Glutamatergic neuron (in vitro differentiated cells): Measurements from ENCODE around the gene LELP1. TPM values are rescaled to one million over a fixed set of nuclear protein-coding genes. Genes with fewer than 3 reads are reported as not detected.

Experiments used
- DNase-seq: peaks from one replicate; pipeline ENCODE4 v3.0.0; 2022
- H3K27ac Mint-ChIP-seq: one replicate; pipeline ENCODE4 v1.8.0; 2020; ENCODE audit warnings: mild to moderate bottlenecking, mixed read lengths, inconsistent platforms; ENCODE audit not compliant: unreplicated experiment
- H3K27me3 Mint-ChIP-seq: one replicate; pipeline ENCODE4 v1.8.0; 2020; ENCODE audit warnings: mild to moderate bottlenecking, moderate library complexity, mixed read lengths, inconsistent platforms; ENCODE audit not compliant: unreplicated experiment
- H3K36me3 Mint-ChIP-seq: one replicate; pipeline ENCODE4 v1.8.0; 2020; ENCODE audit warnings: mild to moderate bottlenecking, mixed read lengths, inconsistent platforms; ENCODE audit not compliant: unreplicated experiment
- H3K4me1 Mint-ChIP-seq: one replicate; pipeline ENCODE4 v1.8.0; 2020; ENCODE audit warnings: mild to moderate bottlenecking, low read depth, mixed read lengths, inconsistent platforms; ENCODE audit not compliant: unreplicated experiment
- H3K4me3 Mint-ChIP-seq: one replicate; pipeline ENCODE4 v1.8.0; 2020; ENCODE audit warnings: mild to moderate bottlenecking, mixed read lengths, inconsistent platforms; ENCODE audit not compliant: unreplicated experiment
- H3K9me3 Mint-ChIP-seq: one replicate; pipeline ENCODE4 v1.8.0; 2020; ENCODE audit warnings: mild to moderate bottlenecking, moderate library complexity, mixed read lengths, inconsistent platforms; ENCODE audit not compliant: unreplicated experiment
- total RNA-seq: library from RNA; stranded (reverse); fragmentation: NEBNext Ultra II Directional; extraction: Animal tissue kit (Norgen Biotek cat#: 25700); gene quantifications from one replicate; pipeline ENCODE4 v1.2.1, GENCODE V29; 2021; ENCODE audit not compliant: unreplicated experiment
- TF ChIP-seq, protein P1 (sequence below): fragments of 200-600 bp; sonication (generic); IDR thresholded peaks from one replicate; pipeline ENCODE4 v1.5.0; 2021; ENCODE audit not compliant: partially characterized antibody, unreplicated experiment

Gene LELP1
- total RNA-seq, 1 donor from 2014 or later: not detected

DNA sequence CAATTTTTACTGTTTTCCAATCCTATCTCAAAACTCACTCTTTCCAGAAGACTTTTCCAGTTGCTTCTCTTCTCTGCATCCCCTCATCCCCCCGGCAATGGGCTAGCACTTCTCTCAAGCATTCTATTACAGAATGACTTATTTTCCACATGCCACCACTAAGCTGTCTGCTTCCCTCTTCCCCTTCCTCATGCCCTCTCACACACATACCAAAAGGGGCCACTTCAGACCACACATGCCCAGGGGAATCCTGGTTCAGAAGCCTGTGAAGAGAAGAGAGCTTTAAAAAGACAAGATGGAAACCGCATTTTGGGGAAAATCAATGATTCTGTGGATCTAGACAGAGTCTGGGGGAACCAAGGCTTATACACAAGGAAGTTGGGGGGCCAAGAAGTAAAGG, 47.9 kb downstream of the LELP1 start:
- no peaks in the 10 kb centered on the region for H3K4me1 Mint-ChIP-seq
- TF ChIP-seq, protein P1, sequence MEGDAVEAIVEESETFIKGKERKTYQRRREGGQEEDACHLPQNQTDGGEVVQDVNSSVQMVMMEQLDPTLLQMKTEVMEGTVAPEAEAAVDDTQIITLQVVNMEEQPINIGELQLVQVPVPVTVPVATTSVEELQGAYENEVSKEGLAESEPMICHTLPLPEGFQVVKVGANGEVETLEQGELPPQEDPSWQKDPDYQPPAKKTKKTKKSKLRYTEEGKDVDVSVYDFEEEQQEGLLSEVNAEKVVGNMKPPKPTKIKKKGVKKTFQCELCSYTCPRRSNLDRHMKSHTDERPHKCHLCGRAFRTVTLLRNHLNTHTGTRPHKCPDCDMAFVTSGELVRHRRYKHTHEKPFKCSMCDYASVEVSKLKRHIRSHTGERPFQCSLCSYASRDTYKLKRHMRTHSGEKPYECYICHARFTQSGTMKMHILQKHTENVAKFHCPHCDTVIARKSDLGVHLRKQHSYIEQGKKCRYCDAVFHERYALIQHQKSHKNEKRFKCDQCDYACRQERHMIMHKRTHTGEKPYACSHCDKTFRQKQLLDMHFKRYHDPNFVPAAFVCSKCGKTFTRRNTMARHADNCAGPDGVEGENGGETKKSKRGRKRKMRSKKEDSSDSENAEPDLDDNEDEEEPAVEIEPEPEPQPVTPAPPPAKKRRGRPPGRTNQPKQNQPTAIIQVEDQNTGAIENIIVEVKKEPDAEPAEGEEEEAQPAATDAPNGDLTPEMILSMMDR: no peak
- no peak overlapping the region for H3K4me3 Mint-ChIP-seq
- no peak for DNase-seq
- H3K27ac Mint-ChIP-seq: no peak overlapping the region
- H3K27me3 Mint-ChIP-seq: peaks cover 7% of the 10 kb centered on the region
- no peaks in the 10 kb centered on the region for H3K36me3 Mint-ChIP-seq
- H3K9me3 Mint-ChIP-seq: peaks cover 6% of the 10 kb centered on the region

DNA sequence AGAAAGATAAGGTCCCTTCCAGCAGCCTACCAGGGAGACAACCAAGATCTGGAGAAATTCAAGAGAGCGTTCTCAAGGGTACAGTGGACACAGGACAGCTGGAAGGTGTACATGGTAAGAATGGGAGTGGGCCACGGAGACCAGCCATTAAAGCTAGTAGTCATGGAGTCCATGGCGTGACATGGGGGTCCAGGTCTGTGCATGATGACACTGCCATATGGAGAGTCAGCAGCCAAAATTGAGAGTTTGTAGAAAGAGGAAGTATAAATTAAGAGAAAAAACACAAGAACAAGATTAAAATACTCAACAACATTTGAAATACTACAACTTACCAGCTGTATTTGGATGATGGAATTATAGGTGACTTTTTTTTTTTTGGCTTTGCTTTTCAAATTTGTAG, 48.3 kb downstream of the LELP1 start:
- Mint-ChIP-seq H3K27ac (no peak overlapping the region), H3K36me3 (no peaks in the 10 kb centered on the region), H3K27me3 (peaks cover 8% of the 10 kb centered on the region), H3K4me3 (no peak overlapping the region), H3K4me1 (no peaks in the 10 kb centered on the region), H3K9me3 (peaks cover 6% of the 10 kb centered on the region)
- TF ChIP-seq, protein P1: no peak
- no peak for DNase-seq

DNA sequence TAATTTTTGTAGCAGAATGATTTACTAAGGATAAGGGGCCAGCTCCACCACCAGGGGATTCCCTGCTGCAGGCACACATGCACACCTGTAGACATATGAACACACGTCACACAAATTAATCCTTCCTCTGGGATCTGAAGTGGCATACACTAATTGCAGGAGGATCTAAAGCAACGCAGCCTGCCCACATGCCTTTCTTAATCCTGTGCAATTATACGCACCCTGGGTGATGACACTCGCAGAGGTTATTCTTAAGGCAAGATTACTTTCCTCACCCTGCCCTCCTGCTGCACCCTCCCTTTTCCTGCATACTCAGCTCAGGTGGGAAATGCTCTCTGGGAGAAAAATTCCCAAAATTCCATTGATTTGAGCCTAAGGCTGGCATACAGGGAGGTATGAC, 48.8 kb downstream of the LELP1 start:
- TF ChIP-seq, protein P1: no peak
- Mint-ChIP-seq H3K4me1 (no peaks in the 10 kb centered on the region), H3K4me3 (no peak overlapping the region), H3K27ac (no peak overlapping the region), H3K36me3 (no peaks in the 10 kb centered on the region), H3K27me3 (peaks cover 8% of the 10 kb centered on the region), H3K9me3 (peaks cover 6% of the 10 kb centered on the region)
- no peak for DNase-seq

DNA sequence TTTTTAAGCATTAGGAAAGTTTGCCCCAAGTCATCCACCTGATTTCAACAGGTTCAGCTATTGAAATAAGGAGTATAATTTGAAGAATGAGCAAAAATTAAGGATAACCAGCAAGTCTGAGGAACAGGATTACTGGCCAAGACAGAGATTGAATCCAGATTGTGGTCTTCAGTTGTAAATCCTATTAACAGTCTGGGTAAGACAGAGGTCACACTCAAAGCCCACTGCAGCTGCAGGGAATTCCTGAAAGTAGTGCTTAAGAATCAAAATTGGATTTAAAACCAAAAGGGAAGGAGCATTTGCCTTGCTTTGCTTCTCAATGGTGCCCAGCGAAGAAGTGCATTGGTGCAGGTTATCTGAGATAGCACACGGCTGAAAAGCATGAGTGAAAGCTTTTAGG, 49.8 kb downstream of the LELP1 start:
- H3K36me3 Mint-ChIP-seq: no peaks in the 10 kb centered on the region
- no peak overlapping the region for H3K27ac Mint-ChIP-seq
- peaks cover 7% of the 10 kb centered on the region for H3K9me3 Mint-ChIP-seq
- TF ChIP-seq, protein P1: no peak
- no peak for DNase-seq
- H3K4me3 Mint-ChIP-seq: no peak overlapping the region
- H3K27me3 Mint-ChIP-seq: peaks cover 8% of the 10 kb centered on the region
- no peaks in the 10 kb centered on the region for H3K4me1 Mint-ChIP-seq

DNA sequence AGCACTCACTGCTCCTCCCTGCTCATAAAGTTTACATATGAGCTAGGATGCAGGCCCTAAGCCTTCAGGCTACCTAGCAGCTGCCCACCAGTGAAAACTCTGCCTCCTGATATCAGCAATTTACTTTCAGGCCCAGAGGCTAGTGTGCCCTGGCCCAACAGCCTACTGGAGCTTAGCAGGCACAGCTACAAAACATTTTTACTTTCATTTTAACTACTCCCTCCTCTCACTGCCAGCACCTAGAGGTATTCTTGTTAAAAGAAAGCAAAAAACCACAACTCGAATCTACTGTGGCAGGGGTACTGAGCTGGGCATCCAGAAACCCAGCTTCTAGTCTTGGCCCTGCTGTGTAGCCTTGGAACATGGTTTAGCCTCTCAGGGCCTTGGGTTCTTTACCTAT, 50.5 kb downstream of the LELP1 start:
- Mint-ChIP-seq H3K4me3 (no peak overlapping the region), H3K27me3 (peaks cover 8% of the 10 kb centered on the region), H3K9me3 (peaks cover 7% of the 10 kb centered on the region), H3K36me3 (no peaks in the 10 kb centered on the region), H3K4me1 (no peaks in the 10 kb centered on the region), H3K27ac (no peak overlapping the region)
- DNase-seq: no peak
- TF ChIP-seq, protein P1: no peak

Other genes with a start within 250 kb of the LELP1 start
- gene SPRR4, start 232.8 kb upstream of the LELP1 start, total RNA-seq: not detected
- not detected for gene SPRR1A, start 219.3 kb upstream of the LELP1 start, total RNA-seq
- gene SPRR3, start 201.7 kb upstream of the LELP1 start, total RNA-seq: not detected
- not detected for gene SPRR1B, start 172.2 kb upstream of the LELP1 start, total RNA-seq
- not detected for gene SPRR2D, start 162.3 kb upstream of the LELP1 start, total RNA-seq
- not detected for gene SPRR2A, start 145.9 kb upstream of the LELP1 start, total RNA-seq
- gene SPRR2B, start 131.8 kb upstream of the LELP1 start, total RNA-seq: not detected
- gene SPRR2E, start 108.9 kb upstream of the LELP1 start, total RNA-seq: not detected
- not detected for gene SPRR2F, start 89.9 kb upstream of the LELP1 start, total RNA-seq
- gene SPRR2G, start 52.5 kb upstream of the LELP1 start, total RNA-seq: not detected
- not detected for gene PRR9, start 14.2 kb downstream of the LELP1 start, total RNA-seq
- gene LORICRIN, start 56.3 kb downstream of the LELP1 start, total RNA-seq: not detected
- gene PGLYRP3, start 109.5 kb downstream of the LELP1 start, total RNA-seq: not detected
- not detected for gene PGLYRP4, start 145.4 kb downstream of the LELP1 start, total RNA-seq
- gene S100A9, start 154.4 kb downstream of the LELP1 start, total RNA-seq: not detected
- gene S100A12, start 172.2 kb downstream of the LELP1 start, total RNA-seq: not detected
- gene S100A8, start 187.6 kb downstream of the LELP1 start, total RNA-seq: not detected
- gene S100A7A, start 213.1 kb downstream of the LELP1 start, total RNA-seq: not detected